ENCODE measurements around the gene OGN. TPM values are rescaled to one million over a fixed set of nuclear protein-coding genes. Genes with fewer than 3 reads are reported as not detected.
"Not testable (repeated sequence)": the region's sequence is repeated elsewhere in the genome, so short reads cannot be mapped to it uniquely, and the experiment has no call there.

The OGN gene
- total and polyA plus RNA-seq, 7 donors, result 0.64 to 7.4 (median 0.95) TPM

- ATAC-seq (no peak), DNase-seq (no peak)
- H3K27ac ChIP-seq, result no peak overlapping the region
- H3K27me3 ChIP-seq (ENCODE audit: insufficient read depth in 3 of 3, low read length in 2 of 3), result no peaks in the 10 kb centered on the region
- H3K36me3 ChIP-seq (ENCODE audit: insufficient read depth in 1 of 2, low read depth in 1 of 2), result no peaks in the 10 kb centered on the region
- WGBS, 3 donors, result 78 to 83% (median 78%) methylated on average over 2 of the region's 2 CpGs
- H3K4me3 ChIP-seq, result no peak overlapping the region
- no peaks in the 10 kb centered on the region for H3K4me1 ChIP-seq
- intact Hi-C loops (cut with DNase I), result no loop called here
- TF ChIP-seq CTCF (IDR thresholded peaks at IDR 0.05), result no peak
- H3K9me3 ChIP-seq, result no peaks in the 10 kb centered on the region
Observed at GRCh38 chr9:92423612-92424011, 19.2 kb upstream of the OGN start.

GRCh38 chr9:92422611-92423338 lies 18.4 kb upstream of the OGN start:
- ATAC-seq, result no peak
- no peaks in the 10 kb centered on the region for H3K27me3 ChIP-seq (ENCODE audit: insufficient read depth in 3 of 3, low read length in 2 of 3)
- no peak overlapping the region for H3K4me3 ChIP-seq
- intact Hi-C loops (cut with DNase I), result no loop called here
- no peak overlapping the region for H3K27ac ChIP-seq
- 77 to 89% (median 82%) methylated on average over 2 of the region's 2 CpGs for WGBS, 3 donors
- TF ChIP-seq CTCF (IDR thresholded peaks at IDR 0.05), result no peak
- H3K4me1 ChIP-seq, result no peaks in the 10 kb centered on the region
- no peak for DNase-seq
- H3K9me3 ChIP-seq, result no peaks in the 10 kb centered on the region
- no peaks in the 10 kb centered on the region for H3K36me3 ChIP-seq (ENCODE audit: insufficient read depth in 1 of 2, low read depth in 1 of 2)

- Histone ChIP-seq H3K27ac (no peak overlapping the region), H3K9me3 (no peaks in the 10 kb centered on the region), H3K36me3 (ENCODE audit: insufficient read depth in 1 of 2, low read depth in 1 of 2) (no peaks in the 10 kb centered on the region), H3K4me1 (no peaks in the 10 kb centered on the region), H3K4me3 (no peak overlapping the region), H3K27me3 (ENCODE audit: insufficient read depth in 3 of 3, low read length in 2 of 3) (no peaks in the 10 kb centered on the region)
- DNase-seq, result no peak
- intact Hi-C loops (cut with DNase I), result no loop called here
- no peak for ATAC-seq
- WGBS, 3 donors, result 61 to 68% (median 63%) methylated on average over 1 of the region's 1 CpG
- TF ChIP-seq CTCF (IDR thresholded peaks at IDR 0.05), result no peak
Observed at GRCh38 chr9:92414566-92414965, 10.2 kb upstream of the OGN start.

GRCh38 chr9:92411157-92411556 lies 6.8 kb upstream of the OGN start:
- H3K9me3 ChIP-seq; DNase-seq; ATAC-seq; H3K36me3 ChIP-seq (ENCODE audit: insufficient read depth in 1 of 2, low read depth in 1 of 2); H3K27ac ChIP-seq; H3K4me1 ChIP-seq; H3K4me3 ChIP-seq; intact Hi-C loops (cut with DNase I); H3K27me3 ChIP-seq (ENCODE audit: insufficient read depth in 3 of 3, low read length in 2 of 3): not testable (repeated sequence)
- WGBS, 3 donors, result 62 to 69% (median 68%) methylated on average over 4 of the region's 4 CpGs

- Histone ChIP-seq H3K27me3 (ENCODE audit: insufficient read depth in 3 of 3, low read length in 2 of 3) (no peaks in the 10 kb centered on the region), H3K36me3 (ENCODE audit: insufficient read depth in 1 of 2, low read depth in 1 of 2) (no peaks in the 10 kb centered on the region), H3K4me1 (no peaks in the 10 kb centered on the region), H3K9me3 (no peaks in the 10 kb centered on the region), H3K27ac (no peak overlapping the region), H3K4me3 (no peak overlapping the region)
- no peak for TF ChIP-seq CTCF (IDR thresholded peaks at IDR 0.05)
- intact Hi-C loops (cut with DNase I), result no loop called here
- 84 to 85% (median 85%) methylated on average over 2 of the region's 2 CpGs for WGBS, 3 donors
- DNase-seq (no peak), ATAC-seq (no peak)
Observed at GRCh38 chr9:92408747-92409478, 4.5 kb upstream of the OGN start.

Measured in psoas muscle (tissue), 8 donors.